GM12874 (cell line): ENCODE results near the gene ADGRG4.

Experiments
- TF ChIP-seq, protein P1 (sequence below): IDR thresholded peaks from 2 replicates; pipeline ENCODE4 v1.5.1; 2011; ENCODE audit warnings: low read depth, mild to moderate bottlenecking, control low read depth, low read length, moderate library complexity; ENCODE audit not compliant: insufficient read depth

The ADGRG4 gene

DNA sequence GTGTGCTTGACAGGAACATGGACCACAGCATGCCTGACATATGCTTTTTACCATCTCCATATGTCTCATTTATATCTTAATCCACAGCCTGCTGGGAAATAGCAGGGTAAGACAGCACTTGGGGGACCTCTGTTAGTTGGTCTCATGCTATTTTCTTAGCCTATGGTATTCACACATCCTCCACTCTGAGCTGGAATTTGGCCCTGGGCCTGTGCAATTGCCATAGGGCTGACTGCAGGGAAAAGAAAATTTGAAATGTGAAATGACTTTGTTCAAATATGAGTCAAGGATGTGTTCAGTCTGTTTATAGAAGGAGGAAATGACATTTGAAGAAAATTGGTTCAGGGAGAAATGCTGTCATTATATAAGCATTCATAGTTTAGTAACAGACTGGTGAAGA is 40.0 kb upstream of the ADGRG4 start:
- TF ChIP-seq, protein P1, sequence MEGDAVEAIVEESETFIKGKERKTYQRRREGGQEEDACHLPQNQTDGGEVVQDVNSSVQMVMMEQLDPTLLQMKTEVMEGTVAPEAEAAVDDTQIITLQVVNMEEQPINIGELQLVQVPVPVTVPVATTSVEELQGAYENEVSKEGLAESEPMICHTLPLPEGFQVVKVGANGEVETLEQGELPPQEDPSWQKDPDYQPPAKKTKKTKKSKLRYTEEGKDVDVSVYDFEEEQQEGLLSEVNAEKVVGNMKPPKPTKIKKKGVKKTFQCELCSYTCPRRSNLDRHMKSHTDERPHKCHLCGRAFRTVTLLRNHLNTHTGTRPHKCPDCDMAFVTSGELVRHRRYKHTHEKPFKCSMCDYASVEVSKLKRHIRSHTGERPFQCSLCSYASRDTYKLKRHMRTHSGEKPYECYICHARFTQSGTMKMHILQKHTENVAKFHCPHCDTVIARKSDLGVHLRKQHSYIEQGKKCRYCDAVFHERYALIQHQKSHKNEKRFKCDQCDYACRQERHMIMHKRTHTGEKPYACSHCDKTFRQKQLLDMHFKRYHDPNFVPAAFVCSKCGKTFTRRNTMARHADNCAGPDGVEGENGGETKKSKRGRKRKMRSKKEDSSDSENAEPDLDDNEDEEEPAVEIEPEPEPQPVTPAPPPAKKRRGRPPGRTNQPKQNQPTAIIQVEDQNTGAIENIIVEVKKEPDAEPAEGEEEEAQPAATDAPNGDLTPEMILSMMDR, result no peak

DNA sequence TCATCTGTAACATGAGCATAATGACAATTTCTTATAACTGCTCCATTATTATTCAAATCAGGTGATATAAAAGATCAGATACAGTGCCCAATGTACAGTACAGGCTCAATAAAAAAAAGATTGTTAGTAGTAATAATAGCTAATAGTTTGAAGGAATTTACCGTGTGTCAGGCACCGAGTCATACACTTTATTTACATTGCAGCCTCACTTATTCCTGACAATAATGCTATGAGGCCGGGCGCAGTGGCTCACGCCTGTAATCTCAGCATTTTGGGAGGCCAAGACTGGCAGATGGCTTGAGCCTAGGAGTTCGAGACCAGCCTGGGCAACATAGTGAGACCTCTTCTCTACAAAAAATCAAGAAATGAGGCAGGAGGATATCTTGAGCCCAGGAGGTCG is 39.4 kb upstream of the ADGRG4 start:
- TF ChIP-seq, protein P1, result no peak

DNA sequence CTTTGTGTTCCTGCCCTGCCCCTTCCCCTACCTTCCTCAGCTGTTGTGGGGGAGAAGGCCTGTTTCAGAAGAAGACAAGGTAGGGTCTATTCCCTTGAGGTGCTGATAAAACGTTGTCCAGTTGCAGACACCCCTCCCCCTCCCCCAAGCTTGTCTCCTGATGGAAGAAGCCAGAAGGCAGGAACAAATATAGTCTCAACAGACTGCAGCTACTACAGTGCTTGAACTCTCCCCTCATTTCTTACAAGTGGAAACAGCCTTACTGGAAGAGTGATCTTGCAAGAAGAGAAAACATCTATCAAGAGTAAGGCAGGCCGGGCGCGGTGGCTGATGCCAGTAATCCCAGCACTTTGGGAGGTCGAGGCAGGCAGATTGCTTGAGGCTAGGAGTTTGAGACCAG is 38.5 kb upstream of the ADGRG4 start:
- TF ChIP-seq, protein P1, result no peak

DNA sequence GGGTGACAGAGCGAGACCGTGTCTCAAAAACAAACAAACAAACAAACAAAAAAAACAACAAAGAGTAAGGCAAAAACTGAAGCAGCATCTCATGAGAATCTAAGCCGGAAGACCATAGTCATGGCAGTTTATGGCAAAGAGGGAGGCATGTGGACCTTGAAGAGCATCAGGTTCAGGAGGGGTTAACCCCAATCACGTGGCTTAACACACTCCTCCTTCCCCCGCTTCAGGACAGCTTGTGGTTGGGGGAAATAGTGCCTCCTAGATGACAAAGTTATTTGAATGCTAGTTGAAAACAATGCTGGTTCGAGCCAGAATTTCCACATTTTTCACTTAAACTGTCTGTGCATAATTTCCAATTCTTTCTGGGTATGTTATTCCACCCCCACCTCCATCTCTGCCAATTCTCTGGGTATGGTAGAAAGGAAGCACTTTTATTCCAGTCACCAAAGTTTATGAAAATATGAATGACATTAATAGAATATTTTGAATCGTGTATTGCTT is 37.9 kb upstream of the ADGRG4 start:
- TF ChIP-seq, protein P1, result no peak

DNA sequence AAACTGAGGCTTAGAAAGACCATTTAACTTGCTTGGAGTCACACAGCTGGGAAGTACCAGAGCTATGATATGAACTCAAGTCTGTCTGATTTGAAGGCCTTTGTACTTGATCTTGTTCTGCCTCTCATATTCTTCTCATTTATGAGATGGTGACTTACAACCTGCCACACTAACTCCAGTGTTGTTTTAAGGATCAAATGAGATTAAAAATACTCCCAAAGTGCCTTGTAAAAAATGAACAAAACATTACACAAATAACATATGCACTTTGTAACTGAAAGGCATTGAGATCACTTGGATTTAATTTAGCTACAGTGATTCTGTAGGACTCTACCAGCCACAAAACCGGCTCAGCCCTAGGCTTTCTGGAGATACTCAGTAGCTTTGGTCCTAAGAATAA is 33.9 kb upstream of the ADGRG4 start:
- TF ChIP-seq, protein P1, result no peak

DNA sequence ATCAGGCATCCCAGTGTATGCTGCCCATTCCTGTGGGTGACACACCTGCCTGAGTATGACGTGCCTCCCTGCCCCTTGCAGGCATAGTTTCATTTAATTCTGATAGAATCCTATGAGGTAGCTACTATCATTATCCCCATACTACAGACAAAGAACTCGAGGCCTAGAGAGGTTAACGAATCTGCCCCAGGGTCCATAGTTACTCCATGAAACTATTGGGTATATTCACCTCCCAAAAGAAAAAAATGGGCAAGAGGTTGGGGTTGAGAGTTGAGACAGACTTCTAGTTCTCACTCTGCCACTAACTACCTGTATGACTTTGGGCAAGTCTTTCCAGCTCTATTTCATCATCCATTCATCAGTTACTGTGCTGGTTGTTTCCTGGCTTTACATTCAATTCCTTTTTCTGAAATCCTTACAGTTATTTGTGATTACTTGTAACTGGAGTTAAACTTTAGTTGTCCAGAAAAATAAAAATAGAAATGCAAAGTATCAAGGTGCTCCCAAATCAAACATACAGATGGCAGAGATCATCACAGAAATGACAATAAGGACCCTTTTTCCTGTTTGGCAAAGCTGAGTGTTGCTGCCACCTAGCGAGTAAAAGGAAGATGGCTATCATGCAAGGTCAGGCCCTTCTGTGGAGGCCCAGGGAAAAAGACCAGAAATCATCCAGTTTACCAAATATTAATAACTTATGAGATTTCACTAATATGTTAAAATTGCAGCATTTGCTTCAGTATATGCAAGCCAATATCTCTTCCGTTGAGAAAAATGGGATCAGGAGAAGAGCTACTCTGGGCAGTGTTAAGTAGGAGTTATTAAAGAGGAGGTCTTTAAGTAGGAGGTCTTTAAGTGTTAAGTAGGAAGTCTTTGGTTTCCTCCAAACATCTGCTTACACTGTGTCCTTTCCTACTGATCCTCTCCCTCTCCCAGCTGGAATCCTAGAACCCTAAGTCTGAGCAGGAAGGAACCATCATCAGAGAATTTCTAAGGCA is 32.4 kb upstream of the ADGRG4 start:
- TF ChIP-seq, protein P1, result peak; percentile 43; the same call in 1 of the 2 replicates

DNA sequence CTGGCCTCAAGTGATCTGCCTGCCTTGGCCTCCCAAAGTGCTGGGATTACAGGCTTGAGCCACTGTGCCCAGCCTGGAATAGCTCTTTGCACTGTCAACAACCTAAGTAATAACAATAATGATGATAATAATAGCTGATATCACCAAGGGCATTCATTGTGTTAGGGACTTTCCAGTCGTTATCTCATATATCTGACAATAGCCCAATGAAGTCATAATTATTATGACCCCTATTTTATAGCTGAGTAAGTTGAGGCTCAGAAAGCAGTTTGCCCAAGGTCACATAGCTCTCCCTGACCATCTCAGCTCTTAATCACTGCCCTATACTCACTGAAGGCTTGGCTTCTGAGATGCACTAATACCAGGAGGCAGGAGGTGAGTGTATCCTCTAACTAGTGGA is 30.8 kb upstream of the ADGRG4 start:
- TF ChIP-seq, protein P1, result no peak
